ENCODE measurements around the gene PILRA.
A peak's percentile ranks its signal among the peaks of the same experiment; 100 is the strongest.
"Not testable (repeated sequence)": the region's sequence is repeated elsewhere in the genome, so short reads cannot be mapped to it uniquely, and the experiment has no call there.

Gene PILRA

DNA sequence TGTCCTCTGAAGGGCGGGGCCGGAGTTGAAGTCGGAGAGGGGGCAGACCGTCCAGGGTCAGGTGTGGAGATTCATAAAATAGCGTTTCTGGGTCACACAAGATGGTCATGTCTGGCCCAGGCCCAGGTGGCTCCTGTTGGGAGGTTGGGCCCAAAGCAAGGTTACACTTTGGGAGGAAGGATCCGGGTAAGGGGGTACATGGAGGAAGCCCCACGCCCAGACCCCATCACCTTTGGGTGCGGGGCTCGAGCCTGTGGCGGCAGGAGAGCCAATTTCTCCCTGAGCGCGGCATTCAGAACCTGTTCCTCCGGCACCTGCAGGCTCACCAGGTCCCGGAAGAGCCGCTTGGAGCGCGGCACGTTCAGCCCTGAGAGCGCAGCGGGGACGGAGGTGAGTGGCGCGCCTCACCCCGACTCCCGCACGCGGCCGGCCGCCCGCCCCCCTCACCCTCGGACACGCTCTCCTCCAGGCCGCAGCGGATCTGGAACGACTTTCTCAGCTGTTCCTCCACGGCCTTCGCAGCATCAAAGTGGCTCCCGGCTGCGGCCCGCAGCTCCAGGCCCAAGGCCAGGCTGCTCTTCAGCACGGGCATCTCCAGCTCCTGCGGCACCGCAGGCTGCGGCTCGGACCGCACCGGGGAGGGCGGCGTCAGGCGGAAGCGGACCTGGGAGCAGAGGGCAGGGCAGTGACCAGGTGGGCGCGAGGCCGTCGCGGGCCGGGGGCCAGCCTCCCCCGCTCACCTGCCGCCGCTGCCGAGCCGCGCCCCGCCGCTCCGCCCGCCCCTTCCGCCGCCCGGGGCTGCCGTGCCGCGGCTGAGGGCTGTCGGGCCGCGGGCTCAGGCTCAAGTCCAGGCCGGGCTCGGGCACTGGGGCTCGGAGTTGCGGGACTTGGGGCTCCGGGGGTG is 62.4 kb downstream of the PILRA start:
- DNase-seq = peak; percentile 50

GRCh38 chr7:100437150-100438100 is 64.1 kb downstream of the PILRA start:
- no peak for DNase-seq

DNA sequence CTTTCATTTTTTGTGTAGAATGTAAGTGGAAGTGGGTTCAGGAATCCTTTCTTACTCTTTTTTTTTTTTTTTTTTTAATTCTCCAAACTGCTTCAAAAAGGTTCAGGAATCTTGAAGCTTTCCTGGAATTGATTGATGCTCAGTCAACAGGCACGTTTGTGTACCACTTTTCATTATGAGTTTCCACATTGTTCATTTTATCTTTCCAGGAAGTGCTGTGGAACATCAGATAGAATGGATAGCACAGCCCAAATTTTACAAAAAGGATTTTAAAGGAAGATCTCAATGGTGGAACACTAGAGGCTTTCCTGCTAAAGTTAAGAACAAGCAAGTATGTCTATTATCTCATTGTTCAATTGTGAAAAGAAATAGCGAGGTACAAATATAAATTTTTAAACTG is 64.9 kb downstream of the PILRA start:
- DNase-seq = no peak

GRCh38 chr7:100438731-100439130 is 65.4 kb downstream of the PILRA start:
- not testable (repeated sequence) for DNase-seq

- DNase-seq = not testable (repeated sequence)
These were observed 66.0 kb downstream of the PILRA start for GRCh38 chr7:100439244-100439643.

- DNase-seq = no peak
These were observed 68.6 kb downstream of the PILRA start for GRCh38 chr7:100441641-100442535.

GRCh38 chr7:100443096-100443840 is 70.0 kb downstream of the PILRA start:
- DNase-seq = no peak

- DNase-seq = no peak
These were observed 71.3 kb downstream of the PILRA start for GRCh38 chr7:100444311-100445278.

- DNase-seq = no peak
These were observed 72.8 kb downstream of the PILRA start for GRCh38 chr7:100446040-100446439.

GRCh38 chr7:100447363-100447762 is 74.1 kb downstream of the PILRA start:
- not testable (repeated sequence) for DNase-seq

- DNase-seq = no peak
These were observed 76.0 kb downstream of the PILRA start for GRCh38 chr7:100449190-100449795.

Measured in retina (tissue), 1 donor.